GM23338 (cell line): Measurements from ENCODE around the gene FRMD1. TPM values are rescaled to one million over a fixed set of nuclear protein-coding genes. Genes with fewer than 3 reads are reported as not detected.

Source experiments
- ATAC-seq: fragments of 200-7000 bp; cut with Tn5 transposase; 3 replicates; pipeline ENCODE4 v1.9.1; 2020
- DNase-seq: peaks from one replicate; pipeline ENCODE4 v3.0.0-alpha.2; 2015; ENCODE audit warnings: low spot score
- H2AFZ ChIP-seq: fragments of 200-600 bp; sonication (generic); 2 replicates; pipeline ENCODE4 v1.8.0; 2016; ENCODE audit warnings: antibody characterized with exemption, mild to moderate bottlenecking, moderate library complexity
- H3F3A ChIP-seq: fragments of 200-600 bp; sonication (generic); replicated peaks from 2 replicates; pipeline ENCODE4 v1.8.0; 2017; ENCODE audit warnings: antibody characterized with exemption, mixed run types, low read depth
- H3K27ac ChIP-seq: fragments of 200-600 bp; sonication (generic); 2 replicates; pipeline ENCODE4 v1.6.1; 2016; ENCODE audit warnings: low read depth
- H3K27me3 ChIP-seq: fragments of 200-600 bp; sonication (generic); 2 replicates; pipeline ENCODE4 v1.8.0; 2016; ENCODE audit warnings: mild to moderate bottlenecking, mixed run types, moderate library complexity; ENCODE audit not compliant: insufficient read depth
- H3K36me3 ChIP-seq: fragments of 200-600 bp; sonication (generic); 2 replicates; pipeline ENCODE4 v1.8.0; 2016; ENCODE audit warnings: mild to moderate bottlenecking; ENCODE audit not compliant: insufficient read depth
- H3K4me1 ChIP-seq: fragments of 200-600 bp; sonication (generic); 2 replicates; pipeline ENCODE4 v1.8.0; 2016; ENCODE audit warnings: mild to moderate bottlenecking, moderate library complexity; ENCODE audit not compliant: insufficient read depth
- H3K4me2 ChIP-seq: fragments of 200-600 bp; sonication (generic); 2 replicates; pipeline ENCODE4 v1.7.1; 2017; ENCODE audit warnings: mixed run types
- H3K4me3 ChIP-seq: fragments of 200-600 bp; sonication (generic); 2 replicates; pipeline ENCODE4 v1.6.1; 2016; ENCODE audit warnings: mixed run types
- H3K79me2 ChIP-seq: fragments of 200-600 bp; sonication (generic); replicated peaks from 2 replicates; pipeline ENCODE4 v1.8.0; 2017; ENCODE audit warnings: mild to moderate bottlenecking; ENCODE audit not compliant: insufficient read depth
- H3K9me2 ChIP-seq: fragments of 200-600 bp; sonication (generic); 2 replicates; pipeline ENCODE4 v1.8.0; 2017; ENCODE audit not compliant: insufficient read depth
- H4K20me1 ChIP-seq: fragments of 200-600 bp; sonication (generic); replicated peaks from 2 replicates; pipeline ENCODE4 v1.8.0; 2017; ENCODE audit warnings: mild to moderate bottlenecking; ENCODE audit not compliant: insufficient read depth
- H3K27ac Mint-ChIP-seq: 2 replicates; pipeline ENCODE4 v1.8.0; 2020; ENCODE audit warnings: inconsistent platforms, mild to moderate bottlenecking, moderate library complexity, mixed read lengths
- H3K27me3 Mint-ChIP-seq: 3 replicates; pipeline ENCODE4 v1.8.0; 2022; ENCODE audit warnings: low read depth, mild to moderate bottlenecking, moderate library complexity, mixed read lengths, inconsistent platforms; ENCODE audit not compliant: insufficient read depth, poor library complexity
- H3K36me3 Mint-ChIP-seq: 3 replicates; pipeline ENCODE4 v1.8.0; 2021; ENCODE audit warnings: low read depth, mild to moderate bottlenecking, inconsistent platforms, moderate library complexity, mixed read lengths
- H3K4me1 Mint-ChIP-seq: 3 replicates; pipeline ENCODE4 v1.8.0; 2020; ENCODE audit warnings: mild to moderate bottlenecking, inconsistent platforms, mixed read lengths
- H3K4me3 Mint-ChIP-seq: 3 replicates; pipeline ENCODE4 v1.8.0; 2021; ENCODE audit warnings: moderate library complexity, mild to moderate bottlenecking, inconsistent platforms, mixed read lengths
- H3K9me3 Mint-ChIP-seq: 3 replicates; pipeline ENCODE4 v1.8.0; 2020; ENCODE audit warnings: moderate library complexity, mild to moderate bottlenecking, inconsistent platforms, mixed read lengths
- CTCF ChIP-seq, 2 experiments: fragments of 200-600 bp in 1 of 2; sonication (generic) in 1 of 2; conservative IDR thresholded peaks; 2 replicates each; pipeline versions ENCODE4 v1.5.1 to v1.6.1; 2016 to 2017; ENCODE audit warnings: antibody characterized with exemption in 2 of 2, low read depth in 2 of 2, mild to moderate bottlenecking in 2 of 2, moderate library complexity in 1 of 2
- ETS1 ChIP-seq: IDR thresholded peaks from 2 replicates; pipeline ENCODE4 v1.6.1; 2016; ENCODE audit warnings: antibody characterized with exemption
- EZH2 ChIP-seq: fragments of 200-600 bp; sonication (generic); IDR thresholded peaks from one replicate; pipeline ENCODE4 v1.8.0; 2017; ENCODE audit warnings: antibody characterized with exemption, mild to moderate bottlenecking, low read depth; ENCODE audit not compliant: unreplicated experiment
- NANOG ChIP-seq: IDR thresholded peaks from 2 replicates; pipeline ENCODE4 v1.6.1; 2016; ENCODE audit warnings: antibody characterized with exemption, borderline replicate concordance
- polyA plus RNA-seq: library from polyadenylated mRNA; unstranded; fragments of >200 nt; fragmentation: Nextera tagmentation; extraction: Ambion mirVana; gene quantifications from 2 replicates; pipeline ENCODE4 v1.2.1, GENCODE V29; 2016
- total RNA-seq: library from RNA; depleted of rRNA; stranded (reverse); fragments of >200 nt; shearing (Covaris generic); gene quantifications from 2 replicates; pipeline ENCODE4 v1.2.3, GENCODE V29; 2014

Gene FRMD1
- total and polyA plus RNA-seq, 2 experiments from 2014 or later, result 1.0 to 2.0 TPM

- H3K4me3 Mint-ChIP-seq, result no peak overlapping the region
- no peak overlapping the region for H2AFZ ChIP-seq
- H3K36me3 ChIP-seq, result no peaks in the 10 kb centered on the region
- H3K4me2 ChIP-seq, result no peak overlapping the region
- H3K4me3 ChIP-seq, result no peak overlapping the region
- H3K9me2 ChIP-seq, result no peaks in the 10 kb centered on the region
- H3F3A ChIP-seq, result no peaks in the 10 kb centered on the region
- peaks cover 23% of the 10 kb centered on the region for H3K4me1 Mint-ChIP-seq
- H4K20me1 ChIP-seq, result no peaks in the 10 kb centered on the region
- peaks cover 4% of the 10 kb centered on the region; the same call in 2 of the 3 replicates for H3K9me3 Mint-ChIP-seq
- H3K27ac Mint-ChIP-seq, result no peak overlapping the region
- TF ChIP-seq EZH2, result no peak
- TF ChIP-seq CTCF (conservative IDR thresholded peaks at IDR 0.05; ENCODE audit: low read depth in 2 of 2), result no peak
- TF ChIP-seq ETS1, result no peak
- no peak for DNase-seq
- peaks cover 13% of the 10 kb centered on the region for H3K4me1 ChIP-seq
- H3K27ac ChIP-seq, result no peak overlapping the region
- peaks cover 2% of the 10 kb centered on the region; the same call in 1 of the 3 replicates for H3K36me3 Mint-ChIP-seq
- ATAC-seq, result no peak
- H3K27me3 ChIP-seq, result no peaks in the 10 kb centered on the region
- peaks cover 18% of the 10 kb centered on the region for H3K27me3 Mint-ChIP-seq
- H3K79me2 ChIP-seq, result no peaks in the 10 kb centered on the region
These were observed 48.4 kb upstream of the FRMD1 start for GRCh38 chr6:168127384-168127868.

DNA sequence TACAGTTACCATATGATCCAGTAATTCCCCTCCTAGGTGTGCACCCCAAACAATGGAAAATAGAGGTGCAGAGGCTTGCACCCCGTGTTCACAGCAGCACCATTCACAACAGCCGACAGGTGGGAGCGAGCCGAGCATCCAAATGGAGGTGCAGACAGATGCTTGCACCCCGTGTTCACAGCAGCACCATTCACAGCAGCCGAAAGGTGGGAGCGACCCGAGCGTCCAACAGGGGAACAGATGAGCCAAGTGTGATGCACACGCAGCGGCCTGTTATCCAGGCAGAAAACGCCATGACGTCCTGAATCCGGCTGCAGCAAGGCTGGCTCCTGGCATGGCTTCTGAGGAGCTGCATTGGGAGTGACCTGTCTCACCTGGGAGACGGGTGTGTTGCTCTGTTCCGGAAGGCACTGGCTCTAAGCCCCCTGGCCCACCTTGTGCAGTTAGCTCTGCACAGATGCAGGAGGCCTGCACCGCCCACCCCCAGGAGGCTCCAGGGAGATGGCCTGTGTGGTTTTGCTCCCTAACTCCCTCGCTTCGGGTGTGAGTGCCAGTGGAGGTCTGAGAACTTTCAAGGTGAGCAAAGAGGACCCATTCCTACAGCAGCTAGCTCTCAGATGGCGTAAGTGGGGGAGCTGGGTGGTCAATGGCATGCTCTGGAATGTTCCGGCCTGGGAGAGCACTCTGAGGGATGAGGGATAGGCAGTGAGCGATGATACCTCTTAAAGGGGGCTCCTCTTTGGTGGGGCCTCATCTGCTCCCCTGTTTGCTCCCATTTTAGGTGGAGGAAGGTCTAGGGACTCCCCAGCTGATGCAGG lies 47.8 kb upstream of the FRMD1 start:
- H3K4me3 Mint-ChIP-seq, result no peak overlapping the region
- no peaks in the 10 kb centered on the region for H3K36me3 ChIP-seq
- H4K20me1 ChIP-seq, result no peaks in the 10 kb centered on the region
- H3K36me3 Mint-ChIP-seq, result peaks cover 2% of the 10 kb centered on the region; the same call in 1 of the 3 replicates
- no peak overlapping the region for H3K27ac ChIP-seq
- no peak overlapping the region for H3K4me3 ChIP-seq
- ATAC-seq, result no peak
- peaks cover 17% of the 10 kb centered on the region for H3K4me1 Mint-ChIP-seq
- H3K27me3 Mint-ChIP-seq, result peaks cover 12% of the 10 kb centered on the region
- no peak overlapping the region for H2AFZ ChIP-seq
- no peaks in the 10 kb centered on the region for H3K79me2 ChIP-seq
- DNase-seq, result no peak
- H3K9me2 ChIP-seq, result no peaks in the 10 kb centered on the region
- H3K4me2 ChIP-seq, result no peak overlapping the region
- H3F3A ChIP-seq, result no peaks in the 10 kb centered on the region
- H3K4me1 ChIP-seq, result peaks cover 7% of the 10 kb centered on the region
- no peak for TF ChIP-seq NANOG
- no peak for TF ChIP-seq CTCF (conservative IDR thresholded peaks at IDR 0.05; ENCODE audit: low read depth in 2 of 2)
- H3K27ac Mint-ChIP-seq, result no peak overlapping the region
- H3K27me3 ChIP-seq, result no peaks in the 10 kb centered on the region
- H3K9me3 Mint-ChIP-seq, result peaks cover 4% of the 10 kb centered on the region; the same call in 2 of the 3 replicates
